Measurements from ENCODE around the gene SLC39A1.
"Not testable (repeated sequence)": the region's sequence is repeated elsewhere in the genome, so short reads cannot be mapped to it uniquely, and the experiment has no call there.

The SLC39A1 gene

DNA sequence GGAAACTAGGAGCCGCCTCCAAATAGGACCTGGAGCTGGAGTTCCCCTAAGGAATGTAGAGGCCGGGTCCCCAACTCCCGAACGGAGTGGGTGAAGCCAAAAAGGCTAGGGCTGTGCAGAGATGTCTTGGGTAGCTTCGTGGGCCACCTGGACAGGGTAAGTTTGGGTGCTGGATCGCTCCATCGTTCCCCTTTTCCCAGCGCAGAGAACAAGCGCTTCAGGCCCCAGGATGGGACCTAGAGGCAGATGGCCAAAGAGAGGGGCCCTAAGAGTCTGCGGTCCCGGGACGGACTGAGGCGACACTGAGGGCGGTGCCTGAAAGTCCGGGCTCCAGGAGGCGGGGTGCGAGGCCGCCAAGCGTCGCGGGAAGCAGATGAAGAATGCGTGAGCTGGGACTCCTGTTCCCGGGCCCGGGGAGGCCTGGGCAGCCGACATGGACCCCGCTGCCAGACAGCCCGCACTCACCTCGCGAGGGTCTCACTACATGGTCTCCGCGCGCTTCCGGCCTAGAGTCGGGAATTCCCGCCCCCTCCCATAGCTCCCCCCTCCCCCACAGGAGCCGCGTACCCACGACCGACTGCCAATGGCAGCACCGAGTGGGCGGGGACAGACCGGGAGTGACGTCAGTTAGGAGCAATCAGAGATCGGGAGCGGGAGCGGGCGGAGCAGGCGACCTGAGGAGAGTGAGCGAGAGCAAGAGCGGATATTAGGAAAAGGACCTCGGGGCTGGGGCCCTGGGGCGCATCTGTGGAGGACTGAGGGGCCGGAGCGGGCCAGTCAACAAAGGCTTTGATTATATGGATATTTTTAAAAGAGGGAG lies at the start of gene SLC39A1:
SLC39A1 (minus strand) TSS at position 508 of the 820 bp plus-strand sequence. CDS start 822 bp downstream, outside the sequence.
- DNase-seq = peak; percentile 76 to 91 (median 84)

- DNase-seq = not testable (repeated sequence)
These were observed 49.2 kb upstream of the SLC39A1 start for GRCh38 chr1:154012543-154012942.

DNA sequence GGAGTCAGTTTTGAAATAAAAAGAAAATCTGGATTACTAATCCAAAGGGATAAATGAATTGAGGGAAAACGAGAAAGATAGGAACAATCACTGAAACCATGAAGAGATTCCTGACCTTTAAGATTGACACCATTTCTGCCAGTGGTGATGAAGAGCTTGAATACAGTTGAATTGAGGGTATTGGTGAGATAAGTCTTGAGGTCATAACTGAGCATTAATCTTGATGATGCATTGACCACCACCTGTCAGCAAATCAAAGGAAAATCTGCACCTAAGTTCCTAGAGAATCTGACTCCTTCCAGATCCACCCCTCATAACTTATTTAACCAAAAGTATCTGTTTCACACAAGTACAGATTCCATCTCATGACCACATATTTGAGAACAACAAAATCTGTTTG lies 48.8 kb upstream of the SLC39A1 start:
- no peak for DNase-seq

GRCh38 chr1:154006136-154006535 lies 42.8 kb upstream of the SLC39A1 start:
- DNase-seq = no peak

DNA sequence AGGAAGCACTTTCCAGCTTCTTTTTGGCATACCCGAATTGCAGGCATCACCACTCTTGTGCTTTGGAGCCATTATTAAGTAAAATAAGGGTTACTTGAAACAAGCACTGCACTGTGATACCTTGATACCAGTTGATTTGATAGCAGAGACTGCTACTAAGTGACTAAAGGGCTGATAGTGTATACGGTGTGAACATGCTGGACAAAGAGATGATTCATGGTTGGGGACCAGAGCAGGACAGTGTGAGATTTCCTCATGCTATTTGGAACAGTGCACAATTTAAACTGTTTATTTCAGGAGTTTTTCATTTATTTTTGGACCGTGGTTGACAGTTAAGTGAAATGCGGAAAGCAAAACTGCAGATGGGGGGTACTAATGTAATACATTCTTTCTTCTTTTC lies 37.1 kb upstream of the SLC39A1 start:
- DNase-seq = no peak

DNA sequence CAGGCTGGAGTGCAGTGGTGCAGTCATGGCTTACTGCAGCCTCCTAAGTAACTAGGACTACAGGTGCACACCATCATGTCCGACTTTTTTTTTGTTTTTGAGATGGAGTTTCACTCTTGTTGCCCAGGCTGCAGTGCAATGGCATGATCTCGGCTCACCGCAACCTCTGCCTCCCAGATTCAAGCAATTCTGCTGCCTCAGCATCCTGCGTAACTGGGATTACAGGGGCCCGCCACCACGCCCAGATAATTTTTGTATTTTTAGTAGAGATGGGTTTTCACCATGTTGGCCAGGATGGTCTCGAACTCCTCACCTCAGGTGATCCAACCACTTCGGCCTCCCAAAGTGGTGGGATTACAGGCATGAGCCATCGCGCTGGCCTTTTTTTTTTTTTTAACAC lies 33.5 kb upstream of the SLC39A1 start:
- not testable (repeated sequence) for DNase-seq

DNA sequence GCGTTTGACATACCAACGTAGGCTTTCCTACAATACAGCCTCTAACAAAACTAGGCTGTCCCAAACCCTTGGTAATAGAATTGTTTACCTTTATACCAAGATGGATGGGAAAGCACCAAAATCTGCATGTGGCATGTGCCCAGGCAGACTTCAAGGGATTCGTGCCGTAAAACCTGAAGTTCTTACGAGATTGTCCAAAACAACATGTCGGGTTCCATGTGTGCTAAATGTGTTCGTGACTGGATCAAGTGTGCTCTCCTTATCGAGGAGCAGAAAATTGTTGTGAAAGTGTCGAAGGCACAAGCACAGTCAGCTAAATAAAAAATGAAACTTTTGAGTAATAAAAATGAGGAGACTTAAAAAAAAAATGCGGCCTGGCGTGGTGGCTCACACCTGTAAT lies 32.3 kb upstream of the SLC39A1 start:
- DNase-seq = no peak

DNA sequence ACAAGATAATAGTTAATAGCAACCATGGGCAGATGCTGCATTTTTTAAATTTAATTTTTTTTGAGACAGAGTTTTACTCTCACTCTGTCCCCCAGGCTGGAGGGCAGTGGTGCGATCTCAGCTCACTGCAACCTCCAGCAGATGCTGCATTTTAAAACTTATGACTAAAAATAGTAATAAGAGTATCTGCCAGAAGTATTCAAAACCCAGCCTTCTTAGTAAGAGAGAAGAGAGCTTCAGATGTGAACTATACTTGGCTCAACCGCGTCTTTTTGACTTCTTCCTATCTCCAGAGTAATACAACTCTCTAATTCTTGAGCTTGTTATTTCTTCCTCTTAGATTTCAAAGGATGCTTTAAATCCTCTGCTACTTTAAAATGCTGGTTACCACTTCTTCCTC lies 31.9 kb upstream of the SLC39A1 start:
- no peak for DNase-seq

DNA sequence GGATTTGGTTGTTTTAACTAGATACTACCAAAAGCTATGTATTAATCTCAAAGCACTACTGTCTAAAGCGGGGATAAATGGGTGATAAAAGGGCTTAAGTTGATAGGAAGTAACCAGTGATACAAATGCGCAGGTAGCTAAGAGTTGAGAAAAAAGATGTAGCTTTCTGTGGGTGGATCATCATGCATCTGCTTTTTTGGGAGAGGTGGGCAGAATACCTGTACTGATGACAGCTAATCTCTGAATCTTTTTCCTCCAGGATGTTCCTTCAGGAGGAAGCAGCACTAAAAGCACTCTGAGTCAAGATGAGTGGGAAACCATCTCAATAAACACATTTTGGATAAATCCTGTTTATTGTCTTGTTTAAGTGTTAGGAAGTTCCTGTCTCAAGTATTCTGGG lies 28.5 kb upstream of the SLC39A1 start:
- no peak for DNase-seq

GRCh38 chr1:153991151-153991630 lies 27.9 kb upstream of the SLC39A1 start:
- DNase-seq = no peak

DNA sequence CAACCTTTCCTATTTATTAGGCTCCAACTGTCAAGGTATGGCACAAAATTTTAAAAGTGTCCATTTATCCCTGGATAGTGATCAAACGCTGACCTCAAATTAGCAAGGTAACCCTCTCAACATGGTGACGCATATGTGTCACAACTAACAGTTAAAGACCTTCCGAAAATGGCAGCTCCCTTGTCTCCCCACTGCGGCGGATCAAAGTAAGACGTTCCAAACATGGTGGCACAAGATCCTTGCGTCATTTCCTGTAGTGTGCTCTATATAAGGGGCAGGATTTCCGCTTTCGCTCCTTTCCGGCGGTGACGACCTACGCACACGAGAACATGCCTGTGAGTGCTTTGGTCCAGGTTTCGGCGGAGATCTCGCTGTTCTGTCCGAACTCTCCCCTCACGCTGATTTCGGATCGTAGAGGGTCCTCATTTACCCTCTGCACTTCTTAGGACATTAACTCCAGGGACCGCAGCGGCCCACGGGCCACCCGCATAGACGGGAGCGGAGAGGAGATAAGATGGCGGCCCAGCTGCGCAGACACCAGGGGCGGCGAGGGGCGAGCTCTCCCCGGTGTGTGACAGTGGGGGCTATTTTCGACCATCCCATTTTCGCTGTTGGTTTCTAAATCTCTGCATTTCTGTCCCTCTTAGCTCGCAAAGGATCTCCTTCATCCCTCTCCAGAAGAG lies 27.3 kb upstream of the SLC39A1 start, which contains the start of gene RPS27:
RPS27 (plus strand) TSS at position 295 of the 683 bp plus-strand sequence; CDS start at position 330, 35 bp downstream.
- peak; percentile 59 to 78 (median 72) for DNase-seq

- no peak for DNase-seq
These were observed 24.3 kb upstream of the SLC39A1 start for GRCh38 chr1:153987621-153988020.

DNA sequence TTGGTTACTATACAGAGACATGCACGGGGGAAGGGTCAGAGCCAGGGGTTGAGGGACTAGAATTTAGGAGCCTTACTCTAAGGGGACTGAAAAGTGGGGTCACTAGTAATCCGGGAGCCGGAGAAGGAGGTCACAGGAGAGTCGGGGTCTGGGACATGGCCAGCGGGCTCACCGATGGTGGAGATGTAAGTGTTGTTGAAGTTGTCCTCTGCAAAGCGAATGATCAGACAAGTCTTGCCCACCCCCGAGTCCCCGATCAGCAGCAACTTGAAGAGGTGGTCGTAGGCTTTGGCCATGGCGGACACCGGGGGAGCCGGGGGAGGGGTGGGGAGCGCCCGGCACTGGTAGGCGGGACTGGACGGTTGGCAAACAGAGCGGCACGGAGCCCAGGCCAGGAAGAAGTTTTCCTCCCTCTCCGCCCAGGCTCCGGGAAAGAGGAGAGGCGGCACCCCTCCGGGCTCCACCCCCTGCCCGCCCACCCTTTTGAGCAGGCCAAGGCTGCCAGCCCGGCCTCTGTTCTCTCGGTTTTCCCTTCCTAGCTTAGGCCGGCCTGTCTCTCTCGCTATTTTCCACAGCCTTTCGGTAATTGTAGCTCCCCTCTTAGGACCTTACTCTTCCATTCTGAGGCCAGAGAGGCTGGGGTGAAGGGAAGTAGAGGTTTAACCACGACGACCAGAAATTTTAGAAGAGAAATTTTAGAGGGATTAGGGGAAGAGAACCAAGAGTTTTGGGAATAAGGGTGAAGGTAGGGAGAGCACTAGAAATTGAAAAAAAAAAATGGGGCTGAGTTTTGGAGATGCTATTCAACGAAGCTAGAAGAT lies 22.8 kb upstream of the SLC39A1 start, which contains the start of gene RAB13:
RAB13 (minus strand) TSS at position 399 of the 821 bp plus-strand sequence; CDS start at position 296, 103 bp downstream.
- DNase-seq = no peak

DNA sequence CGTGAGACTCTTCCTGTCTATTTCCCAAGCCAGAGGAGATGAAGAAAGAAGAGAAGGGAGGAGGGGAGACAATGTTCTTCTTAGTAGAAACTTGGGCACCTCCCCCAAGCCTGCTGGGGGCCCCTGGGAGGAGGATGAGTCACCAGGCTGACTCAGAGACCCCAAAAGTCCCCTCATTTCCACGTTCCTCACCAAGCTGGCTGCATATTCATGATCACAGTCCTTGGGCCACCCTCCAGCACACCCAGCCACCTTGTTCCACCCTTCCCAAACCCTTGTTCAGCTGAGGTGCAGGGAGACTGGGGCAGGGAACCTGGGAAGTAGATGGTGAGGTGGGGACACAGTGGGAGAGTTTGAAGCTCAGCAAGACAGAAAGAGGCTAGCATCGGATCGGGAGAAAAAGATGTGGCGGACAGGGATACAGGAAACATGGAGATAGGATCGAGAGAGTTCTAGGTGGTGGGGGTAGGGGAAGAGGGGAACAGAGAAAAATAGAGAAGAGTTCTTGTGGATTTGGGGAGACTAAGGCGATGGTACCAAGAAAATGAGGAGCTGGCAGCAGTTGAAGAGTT lies 22.1 kb upstream of the SLC39A1 start:
- DNase-seq = no peak

GRCh38 chr1:153984123-153984894 lies 21.0 kb upstream of the SLC39A1 start:
- DNase-seq = no peak

DNA sequence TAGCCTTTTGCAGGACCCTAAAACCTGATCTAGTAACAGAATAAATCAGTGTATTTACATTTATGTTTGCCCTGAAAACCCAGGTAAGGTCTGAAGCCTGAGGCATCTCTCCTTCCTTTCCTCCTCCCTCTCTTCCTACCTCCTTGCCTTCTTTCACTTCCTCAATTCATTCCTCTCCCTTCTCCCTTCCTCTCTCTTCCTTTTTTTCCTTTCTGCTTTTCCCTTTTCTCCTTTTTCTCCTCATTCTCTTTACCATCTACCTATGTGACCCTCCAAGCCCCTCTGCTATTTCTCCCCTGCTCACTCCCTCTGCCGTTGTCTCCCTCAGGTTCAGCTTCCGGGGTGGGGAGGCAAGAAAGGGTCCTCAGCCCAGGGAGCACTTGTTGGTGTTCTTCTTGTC lies 18.4 kb upstream of the SLC39A1 start:
- not testable (repeated sequence) for DNase-seq

- DNase-seq = not testable (repeated sequence)
These were observed 15.8 kb upstream of the SLC39A1 start for GRCh38 chr1:153979091-153979490.

DNA sequence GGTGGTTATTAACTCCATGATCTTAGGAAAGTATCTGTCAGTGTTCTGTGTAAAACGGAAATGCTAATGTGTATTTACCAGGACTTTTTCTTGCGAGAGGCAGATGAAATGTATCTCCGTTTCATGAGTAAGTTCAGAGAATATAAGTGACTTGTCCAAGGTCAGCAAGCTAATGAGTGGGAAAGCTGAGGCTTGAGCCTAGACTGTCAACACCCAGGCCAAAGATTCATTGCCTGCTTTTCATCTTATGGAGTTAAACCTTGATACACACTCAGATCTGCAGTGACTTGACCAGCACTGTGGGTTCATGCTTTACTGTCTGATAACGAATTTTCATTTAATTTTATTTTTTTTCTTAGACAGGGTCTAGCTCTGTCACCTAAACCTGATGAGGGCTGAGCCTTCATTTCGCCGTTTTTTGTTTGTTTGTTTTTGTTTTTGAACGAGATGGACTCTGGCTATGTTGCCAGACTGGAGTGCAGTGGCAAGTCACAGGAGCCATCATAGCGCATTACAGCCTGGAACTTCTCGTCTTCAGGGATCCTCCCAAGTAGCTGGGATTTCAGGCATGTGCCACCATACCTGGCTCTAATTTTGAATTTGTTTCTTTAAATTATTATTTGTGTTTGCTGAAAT lies 15.1 kb upstream of the SLC39A1 start:
- no peak for DNase-seq

GRCh38 chr1:153977250-153978240 lies 14.2 kb upstream of the SLC39A1 start, which contains the start of gene JTB:
JTB (minus strand) TSS chr1:153977674; CDS start chr1:153977252, 422 bp downstream.
- DNase-seq = peak; percentile 56 to 72 (median 65)

DNA sequence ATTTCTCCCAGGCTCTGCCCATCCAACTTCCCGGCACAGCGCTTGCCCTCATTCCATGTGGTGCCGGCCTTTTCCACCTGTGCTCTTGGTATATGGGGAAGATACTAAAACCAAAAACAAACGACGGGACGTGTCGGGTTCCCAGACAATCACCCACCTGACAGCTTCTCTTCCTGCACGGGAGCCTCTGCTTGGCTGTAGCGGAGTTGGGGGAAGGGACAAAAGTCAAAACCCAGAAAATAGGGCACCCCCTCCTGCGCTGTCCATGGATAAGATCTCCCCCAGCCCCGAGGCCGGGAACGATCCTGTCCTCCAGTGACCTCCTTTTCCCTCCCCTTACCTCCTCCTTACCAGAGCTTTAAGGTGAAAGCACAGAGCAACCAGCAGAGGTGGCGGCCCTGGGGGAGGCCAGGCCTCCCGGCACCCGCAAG lies 13.5 kb upstream of the SLC39A1 start:
- DNase-seq = no peak
